ENCODE results near the gene NFE2L2. TPM values are rescaled to one million over a fixed set of nuclear protein-coding genes. Genes with fewer than 3 reads are reported as not detected.
A peak's percentile ranks its signal among the peaks of the same experiment; 100 is the strongest.
"Not testable (repeated sequence)": the region's sequence is repeated elsewhere in the genome, so short reads cannot be mapped to it uniquely, and the experiment has no call there.

The NFE2L2 gene
- polyA plus RNA-seq, 1 donor (not counting 4 experiments of a cell fraction or from before 2014, with no cell fraction given), result 177 TPM

- Histone ChIP-seq H3K9ac (ENCODE audit: control insufficient read depth, extremely low read depth, insufficient read depth, low read length) (peak overlapping the region; percentile 2), H3K4me3 (ENCODE audit: control insufficient read depth in 2 of 3, extremely low read depth in 1 of 3, insufficient read depth in 2 of 3, low read depth in 1 of 3, low read length in 3 of 3) (no peak overlapping the region), H3K9me1 (ENCODE audit: control insufficient read depth, extremely low read depth, insufficient read depth, low read length) (peaks cover 10% of the 10 kb centered on the region), H3K4me2 (ENCODE audit: control insufficient read depth, extremely low read depth, insufficient read depth, low read depth, low read length) (no peak overlapping the region), H2AFZ (ENCODE audit: control insufficient read depth, low read length) (no peak overlapping the region), H3K36me3 (ENCODE audit: control insufficient read depth in 2 of 2, extremely low read depth in 1 of 2, insufficient read depth in 2 of 2, low read length in 2 of 2) (peaks cover 5 to 29% of the 10 kb centered on the region in 2 experiments), H3K27ac (ENCODE audit: control insufficient read depth, insufficient read depth, low read length) (peak overlapping the region; percentile 40), H3K27me3 (ENCODE audit: control insufficient read depth, extremely low read depth, insufficient read depth, low read length) (no peaks in the 10 kb centered on the region), H3K4me1 (ENCODE audit: control insufficient read depth, extremely low read depth, insufficient read depth, low read length) (peaks cover 49% of the 10 kb centered on the region), H3K79me2 (ENCODE audit: control insufficient read depth, insufficient read depth, low read length) (peaks cover 98% of the 10 kb centered on the region), H4K20me1 (ENCODE audit: control insufficient read depth, extremely low read depth, insufficient read depth, low read length) (peaks cover 34% of the 10 kb centered on the region), H3K9me3 (ENCODE audit: control insufficient read depth, low read depth, low read length) (no peaks in the 10 kb centered on the region)
- no peak for FAIRE-seq
- no peak for TF ChIP-seq CTCF (optimal IDR thresholded peaks at IDR 0.05 in 1 of 3, IDR thresholded peaks at IDR 0.05 in 1 of 3, conservative IDR thresholded peaks at IDR 0.05 in 1 of 3; ENCODE audit: extremely low read depth in 1 of 3, insufficient read depth in 2 of 3, low read length in 3 of 3)
- TF ChIP-seq EZH2 (IDR thresholded peaks at IDR 0.05; ENCODE audit: low read length), result no peak
- dilution Hi-C loops (cut with MboI; ENCODE audit: extremely low pct_ligation_motif_present, low sequenced_read_pairs), result no loop called here
- no peak for DNase-seq (ENCODE audit: low read depth, low spot score)
Measured at GRCh38 chr2:177247693-177248262, 16.7 kb downstream of the NFE2L2 start.

- H3K4me3 ChIP-seq (ENCODE audit: control insufficient read depth in 2 of 3, extremely low read depth in 1 of 3, insufficient read depth in 2 of 3, low read depth in 1 of 3, low read length in 3 of 3); H3K4me2 ChIP-seq (ENCODE audit: control insufficient read depth, extremely low read depth, insufficient read depth, low read depth, low read length); H2AFZ ChIP-seq (ENCODE audit: control insufficient read depth, low read length); H3K9ac ChIP-seq (ENCODE audit: control insufficient read depth, extremely low read depth, insufficient read depth, low read length); H3K9me3 ChIP-seq (ENCODE audit: control insufficient read depth, low read depth, low read length); FAIRE-seq; dilution Hi-C loops (cut with MboI; ENCODE audit: extremely low pct_ligation_motif_present, low sequenced_read_pairs); DNase-seq (ENCODE audit: low read depth, low spot score); H3K27me3 ChIP-seq (ENCODE audit: control insufficient read depth, extremely low read depth, insufficient read depth, low read length): not testable (repeated sequence)
- Histone ChIP-seq H3K36me3 (ENCODE audit: control insufficient read depth in 2 of 2, extremely low read depth in 1 of 2, insufficient read depth in 2 of 2, low read length in 2 of 2) (peaks cover 5 to 30% of the 10 kb centered on the region in 2 experiments), H3K27ac (ENCODE audit: control insufficient read depth, insufficient read depth, low read length) (peak overlapping the region; percentile 41), H4K20me1 (ENCODE audit: control insufficient read depth, extremely low read depth, insufficient read depth, low read length) (peaks cover 34% of the 10 kb centered on the region), H3K9me1 (ENCODE audit: control insufficient read depth, extremely low read depth, insufficient read depth, low read length) (peaks cover 10% of the 10 kb centered on the region), H3K79me2 (ENCODE audit: control insufficient read depth, insufficient read depth, low read length) (peaks cover 96% of the 10 kb centered on the region), H3K4me1 (ENCODE audit: control insufficient read depth, extremely low read depth, insufficient read depth, low read length) (peaks cover 51% of the 10 kb centered on the region)
Measured at GRCh38 chr2:177246523-177247030, 17.9 kb downstream of the NFE2L2 start.
